Measurements from ENCODE around the gene ATG10. TPM values are rescaled to one million over a fixed set of nuclear protein-coding genes. Genes with fewer than 3 reads are reported as not detected.
"Not testable (repeated sequence)": the region's sequence is repeated elsewhere in the genome, so short reads cannot be mapped to it uniquely, and the experiment has no call there.

ATG10 gene
- total RNA-seq, 5 donors from 2014 or later (not counting 1 experiment from before 2014, with no cell fraction given), result 3.9 to 7.8 (median 6.6) TPM

DNA sequence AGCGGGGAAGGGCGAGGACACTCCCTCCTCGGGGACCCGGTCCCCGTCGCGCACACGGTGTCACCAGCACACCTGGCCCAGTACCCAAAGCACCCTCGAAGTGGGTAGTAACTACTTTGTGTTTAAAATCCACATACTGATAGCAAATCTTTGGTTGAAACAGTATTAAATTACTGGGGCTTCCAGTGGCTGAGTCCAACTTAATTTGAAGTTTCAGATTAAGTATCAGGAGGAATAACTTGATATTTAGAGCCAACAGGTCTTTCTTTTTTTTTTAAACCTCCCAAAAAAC is 615 bp downstream of the ATG10 start:
- Histone ChIP-seq H3K4me3 (ENCODE audit: control insufficient read depth in 1 of 2, extremely low read depth in 1 of 2, low read length in 1 of 2) (peak overlapping the region; percentile 59 to 70), H3K27me3 (replicated peaks in 1 of 2; ENCODE audit: control insufficient read depth in 2 of 2, extremely low read depth in 1 of 2, insufficient read depth in 2 of 2, low read length in 1 of 2) (no peaks in the 10 kb centered on the region), H3K27ac (ENCODE audit: low read length) (peak overlapping the region; percentile 96), H3K4me1 (ENCODE audit: control insufficient read depth in 1 of 2, extremely low read depth in 1 of 2, insufficient read depth in 2 of 2, low read length in 2 of 2) (peaks cover 7 to 12% of the 10 kb centered on the region in 2 experiments), H3K9me3 (no peaks in the 10 kb centered on the region), H3K36me3 (ENCODE audit: control insufficient read depth in 2 of 2, extremely low read depth in 1 of 2, insufficient read depth in 1 of 2, low read length in 1 of 2) (no peaks in the 10 kb centered on the region)
- Mint-ChIP-seq H3K4me3 (peak overlapping the region; percentile 71 to 95 (median 75)), H3K4me1 (peaks cover 22 to 26% (median 26%) of the 10 kb centered on the region in 3 donors), H3K27me3 (no peaks in the 10 kb centered on the region), H3K36me3 (peaks cover 7% of the 10 kb centered on the region), H3K27ac (peak overlapping the region; percentile 74 to 86), H3K9me3 (no peaks in the 10 kb centered on the region)
- DNase-seq (peak in 2 of 35 experiments; percentile 11 to 51), ATAC-seq (replicated peaks in 1 of 4) (peak in 1 of 4 experiments; percentile 42)
- CTCF ChIA-PET, result no interaction called here
- POLR2A ChIA-PET, result no interaction called here
- no CpG with 5 or more reads among the region's 9 CpGs for WGBS (ENCODE audit: insufficient coverage)

DNA sequence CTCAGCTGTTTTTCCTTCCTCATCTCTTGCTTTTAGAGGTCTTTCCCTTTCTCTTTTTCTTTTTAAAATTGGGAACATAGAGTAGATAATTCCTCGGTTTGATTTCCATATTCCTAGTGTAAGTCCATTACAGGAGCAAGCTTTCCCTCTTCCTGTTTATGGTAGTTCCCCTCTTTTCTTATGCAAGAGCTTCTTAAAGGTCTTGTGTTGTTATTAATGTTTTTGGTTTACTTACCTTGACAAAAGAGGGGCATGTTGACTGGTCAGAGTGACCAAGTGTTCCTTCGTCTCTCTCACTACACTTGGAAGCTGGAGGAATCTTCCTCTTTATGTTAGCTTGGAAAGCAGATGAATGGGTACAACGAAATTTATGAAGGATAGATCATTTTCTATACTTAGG is 8.3 kb downstream of the ATG10 start:
- CTCF ChIA-PET, result interaction anchor here (0.6 to 0.7 kb wide), 2 partner anchors 483 to 555 kb away, joined by 3 read pairs; no protein-coding TSS in a partner anchor
- DNase-seq (no peak), ATAC-seq (replicated peaks in 1 of 4) (no peak)
- no peaks in the 10 kb centered on the region for H3K27me3 Mint-ChIP-seq
- H3K27me3 ChIP-seq (replicated peaks in 1 of 2; ENCODE audit: control insufficient read depth in 2 of 2, extremely low read depth in 1 of 2, insufficient read depth in 2 of 2, low read length in 1 of 2), result no peaks in the 10 kb centered on the region
- H3K36me3 Mint-ChIP-seq, result peaks cover 36% of the 10 kb centered on the region
- POLR2A ChIA-PET, result interaction anchor here in 1 of 2 donors (0.6 kb wide), 1 partner anchor 11 kb away, joined by 3 read pairs; no protein-coding TSS in a partner anchor
- no peak overlapping the region for H3K4me3 Mint-ChIP-seq
- no CpG with 5 or more reads among the region's 3 CpGs for WGBS (ENCODE audit: insufficient coverage)
- no peaks in the 10 kb centered on the region for H3K9me3 ChIP-seq
- H3K36me3 ChIP-seq (ENCODE audit: control insufficient read depth in 2 of 2, extremely low read depth in 1 of 2, insufficient read depth in 1 of 2, low read length in 1 of 2), result peaks cover 0 to 6% of the 10 kb centered on the region in 2 donors
- H3K4me1 Mint-ChIP-seq, result peaks cover 0 to 5% (median 0%) of the 10 kb centered on the region in 3 donors
- no peak overlapping the region for H3K4me3 ChIP-seq (ENCODE audit: control insufficient read depth in 1 of 2, extremely low read depth in 1 of 2, low read length in 1 of 2)
- H3K9me3 Mint-ChIP-seq, result peaks cover 0 to under 1% (median 0%) of the 10 kb centered on the region in 3 donors
- H3K27ac Mint-ChIP-seq, result no peak overlapping the region
- H3K27ac ChIP-seq (ENCODE audit: low read length), result no peak overlapping the region
- H3K4me1 ChIP-seq (ENCODE audit: control insufficient read depth in 1 of 2, extremely low read depth in 1 of 2, insufficient read depth in 2 of 2, low read length in 2 of 2), result no peaks in the 10 kb centered on the region

DNA sequence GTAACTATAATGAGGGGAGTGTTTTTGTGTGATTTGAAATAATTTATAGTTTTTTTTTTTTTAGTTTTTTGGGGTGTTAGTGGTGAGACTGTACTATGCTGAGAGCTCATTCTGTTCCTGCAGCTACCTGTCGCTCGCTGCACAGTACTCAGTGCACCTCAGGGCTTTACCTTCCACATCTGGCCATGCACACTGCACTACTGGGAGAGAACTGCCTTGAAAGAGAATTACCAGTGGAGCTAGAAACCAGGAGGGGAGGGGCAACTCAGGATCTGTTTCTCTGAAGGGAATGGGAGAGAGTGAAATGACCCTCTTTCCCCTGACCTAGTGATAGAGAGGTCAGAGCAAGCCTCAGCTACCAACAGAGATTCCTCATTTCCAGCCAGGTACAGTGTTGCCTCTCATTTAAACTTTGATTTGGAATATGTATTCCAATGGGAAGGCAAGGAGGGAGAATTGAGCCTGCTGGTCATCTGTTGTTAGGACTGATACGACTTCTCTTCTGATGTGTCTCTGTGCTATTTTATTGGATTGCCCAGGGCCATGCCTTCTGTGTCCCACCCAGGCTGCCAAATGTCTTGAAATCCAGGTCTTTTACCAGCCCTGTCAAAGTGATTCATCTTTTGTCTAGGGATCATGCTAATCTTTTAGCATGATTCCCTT is 8.9 kb downstream of the ATG10 start:
- CTCF ChIA-PET, result interaction anchor here (0.6 to 0.7 kb wide), 3 partner anchors 12 to 555 kb away, joined by 3 to 4 read pairs (median 3); no protein-coding TSS in a partner anchor
- Mint-ChIP-seq H3K27me3 (no peaks in the 10 kb centered on the region), H3K27ac (no peak overlapping the region), H3K36me3 (peaks cover 40% of the 10 kb centered on the region), H3K4me3 (no peak overlapping the region), H3K4me1 (peaks cover 0 to 5% (median 0%) of the 10 kb centered on the region in 3 donors), H3K9me3 (peaks cover 0 to 5% (median 0%) of the 10 kb centered on the region in 3 donors)
- H3K4me1 ChIP-seq (ENCODE audit: control insufficient read depth in 1 of 2, extremely low read depth in 1 of 2, insufficient read depth in 2 of 2, low read length in 2 of 2), result no peaks in the 10 kb centered on the region
- no peak overlapping the region for H3K27ac ChIP-seq (ENCODE audit: low read length)
- no peaks in the 10 kb centered on the region for H3K9me3 ChIP-seq
- ATAC-seq (replicated peaks in 1 of 4), result no peak
- no peak for DNase-seq
- H3K36me3 ChIP-seq (ENCODE audit: control insufficient read depth in 2 of 2, extremely low read depth in 1 of 2, insufficient read depth in 1 of 2, low read length in 1 of 2), result peaks cover 0 to 6% of the 10 kb centered on the region in 2 donors
- POLR2A ChIA-PET, result interaction anchor here in 1 of 2 donors (0.6 kb wide), 2 partner anchors 11 to 1673 kb away, joined by 3 to 4 read pairs; no protein-coding TSS in a partner anchor
- no peaks in the 10 kb centered on the region for H3K27me3 ChIP-seq (replicated peaks in 1 of 2; ENCODE audit: control insufficient read depth in 2 of 2, extremely low read depth in 1 of 2, insufficient read depth in 2 of 2, low read length in 1 of 2)
- WGBS (ENCODE audit: insufficient coverage), result 100% methylated on average over 1 of the region's 3 CpGs
- no peak overlapping the region for H3K4me3 ChIP-seq (ENCODE audit: control insufficient read depth in 1 of 2, extremely low read depth in 1 of 2, low read length in 1 of 2)

DNA sequence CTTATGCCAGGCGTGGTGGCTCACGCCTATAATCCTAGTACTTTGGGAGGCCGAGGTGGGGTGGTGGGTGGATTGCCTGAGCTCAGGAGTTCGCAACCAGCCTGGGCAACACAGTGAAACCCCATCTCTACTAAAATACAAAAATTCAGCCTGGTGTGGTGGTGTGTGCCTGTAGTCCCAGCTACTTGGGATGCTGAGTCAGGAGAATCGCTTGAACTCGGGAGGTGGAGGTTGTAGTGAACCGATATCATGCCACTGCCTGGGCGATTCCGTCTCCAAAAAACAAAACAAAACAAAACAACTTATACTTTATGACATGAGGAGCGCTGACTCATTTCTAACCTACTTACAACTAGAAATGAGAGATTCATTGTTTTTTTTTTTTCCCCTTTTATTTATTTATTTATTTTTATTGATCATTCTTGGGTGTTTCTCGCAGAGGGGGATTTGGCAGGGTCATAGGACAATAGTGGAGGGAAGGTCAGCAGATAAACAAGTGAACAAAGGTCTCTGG is 10.4 kb downstream of the ATG10 start:
- H3K27me3 Mint-ChIP-seq; H3K4me1 ChIP-seq (ENCODE audit: control insufficient read depth in 1 of 2, extremely low read depth in 1 of 2, insufficient read depth in 2 of 2, low read length in 2 of 2); H3K4me3 ChIP-seq (ENCODE audit: control insufficient read depth in 1 of 2, extremely low read depth in 1 of 2, low read length in 1 of 2); H3K9me3 Mint-ChIP-seq; H3K4me1 Mint-ChIP-seq; CTCF ChIA-PET; H3K4me3 Mint-ChIP-seq; POLR2A ChIA-PET; H3K27me3 ChIP-seq (replicated peaks in 1 of 2; ENCODE audit: control insufficient read depth in 2 of 2, extremely low read depth in 1 of 2, insufficient read depth in 2 of 2, low read length in 1 of 2); ATAC-seq (replicated peaks in 1 of 4); DNase-seq; H3K27ac Mint-ChIP-seq; H3K36me3 ChIP-seq (ENCODE audit: control insufficient read depth in 2 of 2, extremely low read depth in 1 of 2, insufficient read depth in 1 of 2, low read length in 1 of 2); H3K9me3 ChIP-seq; H3K27ac ChIP-seq (ENCODE audit: low read length): not testable (repeated sequence)
- no CpG with 5 or more reads among the region's 11 CpGs for WGBS (ENCODE audit: insufficient coverage)
- peaks cover 45% of the 10 kb centered on the region for H3K36me3 Mint-ChIP-seq

DNA sequence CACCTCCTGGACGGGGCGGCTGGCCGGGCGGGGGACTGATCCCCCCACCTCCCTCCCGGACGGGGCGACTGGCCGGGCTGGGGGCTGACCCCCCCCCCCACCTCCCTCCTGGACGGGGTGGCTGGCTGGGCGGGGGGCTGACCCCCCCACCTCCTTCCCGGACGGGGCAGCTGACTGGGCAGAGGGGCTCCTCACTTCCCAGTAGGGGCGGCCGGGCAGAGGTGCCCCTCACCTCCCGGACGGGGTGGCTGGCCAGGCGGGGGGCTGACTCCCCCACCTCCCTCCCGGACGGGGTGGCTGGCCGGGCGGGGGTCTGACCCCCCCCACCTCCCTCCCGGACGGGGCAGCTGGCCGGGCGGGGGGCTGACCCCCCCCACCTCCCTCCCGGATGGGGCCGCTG is 11.3 kb downstream of the ATG10 start:
- CTCF ChIA-PET, result interaction anchor here in 1 of 2 donors (0.6 kb wide), 1 partner anchor 23 kb away, joined by 3 read pairs; no protein-coding TSS in a partner anchor
- H3K27ac ChIP-seq (ENCODE audit: low read length); H3K9me3 ChIP-seq; DNase-seq; H3K27ac Mint-ChIP-seq; H3K27me3 Mint-ChIP-seq; POLR2A ChIA-PET; H3K36me3 ChIP-seq (ENCODE audit: control insufficient read depth in 2 of 2, extremely low read depth in 1 of 2, insufficient read depth in 1 of 2, low read length in 1 of 2); H3K4me1 ChIP-seq (ENCODE audit: control insufficient read depth in 1 of 2, extremely low read depth in 1 of 2, insufficient read depth in 2 of 2, low read length in 2 of 2); ATAC-seq (replicated peaks in 1 of 4); H3K4me3 ChIP-seq (ENCODE audit: control insufficient read depth in 1 of 2, extremely low read depth in 1 of 2, low read length in 1 of 2); H3K9me3 Mint-ChIP-seq; H3K4me1 Mint-ChIP-seq; H3K4me3 Mint-ChIP-seq; H3K27me3 ChIP-seq (replicated peaks in 1 of 2; ENCODE audit: control insufficient read depth in 2 of 2, extremely low read depth in 1 of 2, insufficient read depth in 2 of 2, low read length in 1 of 2): not testable (repeated sequence)
- WGBS (ENCODE audit: insufficient coverage), result no CpG with 5 or more reads among the region's 27 CpGs
- H3K36me3 Mint-ChIP-seq, result peaks cover 41% of the 10 kb centered on the region

DNA sequence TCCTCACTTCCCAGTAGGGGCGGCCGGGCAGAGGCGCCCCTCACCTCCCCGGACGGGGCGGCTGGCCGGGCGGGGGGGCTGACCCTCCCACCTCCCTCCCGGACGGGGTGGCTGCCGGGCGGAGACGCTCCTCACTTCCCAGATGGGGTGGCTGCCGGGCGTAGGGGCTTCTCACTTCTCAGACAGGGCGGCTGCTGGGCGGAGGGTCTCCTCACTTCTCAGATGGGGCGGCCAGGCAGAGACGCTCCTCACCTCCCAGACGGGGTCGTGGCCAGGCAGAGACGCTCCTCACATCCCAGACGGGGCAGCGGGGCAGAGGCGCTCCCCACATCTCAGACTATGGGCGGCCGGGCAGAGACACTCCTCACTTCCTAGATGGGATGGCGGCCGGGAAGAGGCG is 11.7 kb downstream of the ATG10 start:
- H3K27ac Mint-ChIP-seq; ATAC-seq (replicated peaks in 1 of 4); H3K4me1 ChIP-seq (ENCODE audit: control insufficient read depth in 1 of 2, extremely low read depth in 1 of 2, insufficient read depth in 2 of 2, low read length in 2 of 2); H3K27me3 Mint-ChIP-seq; H3K4me3 ChIP-seq (ENCODE audit: control insufficient read depth in 1 of 2, extremely low read depth in 1 of 2, low read length in 1 of 2); H3K4me3 Mint-ChIP-seq; H3K27ac ChIP-seq (ENCODE audit: low read length); H3K9me3 ChIP-seq; H3K9me3 Mint-ChIP-seq; DNase-seq; H3K36me3 ChIP-seq (ENCODE audit: control insufficient read depth in 2 of 2, extremely low read depth in 1 of 2, insufficient read depth in 1 of 2, low read length in 1 of 2); POLR2A ChIA-PET; H3K4me1 Mint-ChIP-seq; H3K27me3 ChIP-seq (replicated peaks in 1 of 2; ENCODE audit: control insufficient read depth in 2 of 2, extremely low read depth in 1 of 2, insufficient read depth in 2 of 2, low read length in 1 of 2): not testable (repeated sequence)
- WGBS (ENCODE audit: insufficient coverage), result 99% methylated on average over 15 of the region's 30 CpGs
- H3K36me3 Mint-ChIP-seq, result peaks cover 37% of the 10 kb centered on the region
- CTCF ChIA-PET, result interaction anchor here in 1 of 2 donors (0.6 kb wide), 1 partner anchor 23 kb away, joined by 3 read pairs; no protein-coding TSS in a partner anchor
